ENCODE measurements around the gene ZCCHC14.

DNA sequence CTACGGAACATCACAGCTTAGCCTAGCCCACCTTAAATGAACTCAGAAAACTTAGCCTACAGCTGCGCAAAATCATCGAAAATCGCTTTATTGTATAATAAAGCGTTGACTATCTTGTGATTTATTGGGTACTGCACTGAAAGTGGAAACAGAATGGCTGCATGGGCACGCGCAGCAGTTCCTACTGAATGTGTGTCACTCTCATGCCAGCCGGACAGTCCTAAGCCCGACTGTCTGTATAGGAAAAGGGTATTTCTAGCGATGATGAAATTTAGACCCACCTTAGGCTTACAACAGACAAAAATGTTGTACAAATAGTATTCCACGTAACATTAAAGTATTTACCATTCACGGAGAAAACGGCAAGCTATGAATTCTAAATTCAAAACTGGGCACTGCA, 118.5 kb downstream of the ZCCHC14 start:
- TF ChIP-seq, protein P1, sequence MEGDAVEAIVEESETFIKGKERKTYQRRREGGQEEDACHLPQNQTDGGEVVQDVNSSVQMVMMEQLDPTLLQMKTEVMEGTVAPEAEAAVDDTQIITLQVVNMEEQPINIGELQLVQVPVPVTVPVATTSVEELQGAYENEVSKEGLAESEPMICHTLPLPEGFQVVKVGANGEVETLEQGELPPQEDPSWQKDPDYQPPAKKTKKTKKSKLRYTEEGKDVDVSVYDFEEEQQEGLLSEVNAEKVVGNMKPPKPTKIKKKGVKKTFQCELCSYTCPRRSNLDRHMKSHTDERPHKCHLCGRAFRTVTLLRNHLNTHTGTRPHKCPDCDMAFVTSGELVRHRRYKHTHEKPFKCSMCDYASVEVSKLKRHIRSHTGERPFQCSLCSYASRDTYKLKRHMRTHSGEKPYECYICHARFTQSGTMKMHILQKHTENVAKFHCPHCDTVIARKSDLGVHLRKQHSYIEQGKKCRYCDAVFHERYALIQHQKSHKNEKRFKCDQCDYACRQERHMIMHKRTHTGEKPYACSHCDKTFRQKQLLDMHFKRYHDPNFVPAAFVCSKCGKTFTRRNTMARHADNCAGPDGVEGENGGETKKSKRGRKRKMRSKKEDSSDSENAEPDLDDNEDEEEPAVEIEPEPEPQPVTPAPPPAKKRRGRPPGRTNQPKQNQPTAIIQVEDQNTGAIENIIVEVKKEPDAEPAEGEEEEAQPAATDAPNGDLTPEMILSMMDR (IDR thresholded peaks at IDR 0.05), result no peak
- no peak for TF ChIP-seq POLR2A (IDR thresholded peaks at IDR 0.05)
- TF ChIP-seq POLR2AphosphoS5 (IDR thresholded peaks at IDR 0.05), result no peak
- no peak for TF ChIP-seq EP300 (IDR thresholded peaks at IDR 0.05; ENCODE audit: low read depth)

Measured in transverse colon (tissue), 4 donors.